Measurements from ENCODE around the gene DTHD1. TPM values are rescaled to one million over a fixed set of nuclear protein-coding genes. Genes with fewer than 3 reads are reported as not detected.

DTHD1 gene
- total and polyA plus RNA-seq, 2 of the 8 experiments (the other 6 are each of a cell fraction or from before 2014, with no cell fraction given) = not detected

DNA sequence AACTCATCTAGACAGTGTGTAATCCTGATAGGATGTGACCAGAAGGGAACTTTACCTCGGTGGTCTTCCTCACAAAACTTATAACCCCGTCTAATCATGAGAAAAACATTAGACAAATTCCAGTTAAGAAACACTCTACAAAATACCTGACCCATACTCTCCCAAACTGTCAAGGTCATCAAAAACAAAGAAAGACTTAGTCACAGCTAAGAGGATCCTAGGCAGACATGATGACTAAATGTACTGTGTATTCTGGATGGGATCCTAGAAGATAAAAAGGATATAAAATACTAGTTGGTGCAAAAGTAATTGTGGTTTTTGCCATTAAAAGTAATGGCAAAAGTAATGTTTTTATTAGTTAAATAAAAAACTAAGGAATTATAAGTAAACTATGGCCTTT is 81.6 kb downstream of the DTHD1 start:
- 96% methylated on average over 2 of the region's 2 CpGs; no CpG with 5 or more reads in 1 of the 2 experiments for WGBS, 2 experiments (ENCODE audit: extremely low coverage in 1 of 2, insufficient coverage in 1 of 2, insufficient read length in 1 of 2, insufficient replicate concordance in 2 of 2, low coverage in 1 of 2, low lambda C conversion rate in 2 of 2, missing lambda C conversion rate in 1 of 2)
- Histone ChIP-seq H3K23ac (ENCODE audit: insufficient read length) (no peak overlapping the region), H3K14ac (ENCODE audit: insufficient read length) (no peak overlapping the region), H2AK5ac (ENCODE audit: low read depth, low read length) (no peak overlapping the region), H4K5ac (ENCODE audit: insufficient read length, low read depth, low read length) (no peak overlapping the region), H3K4me2 (ENCODE audit: insufficient read depth in 1 of 2, low read depth in 2 of 2, low read length in 2 of 2) (no peak overlapping the region), H2BK20ac (ENCODE audit: low read length) (no peak overlapping the region), H3K79me2 (ENCODE audit: control insufficient read depth in 1 of 2, insufficient read depth in 2 of 2, low read length in 2 of 2) (no peaks in the 10 kb centered on the region), H2BK12ac (ENCODE audit: low read depth, low read length) (no peak overlapping the region), H3K79me1 (ENCODE audit: low read depth, low read length) (no peaks in the 10 kb centered on the region), H2BK120ac (replicated peaks; ENCODE audit: low read depth, low read length) (no peak overlapping the region), H3K27ac (ENCODE audit: low read depth, low read length) (no peak overlapping the region), H3K23me2 (ENCODE audit: low read depth, low read length) (no peaks in the 10 kb centered on the region), H4K20me1 (replicated peaks in 1 of 2; ENCODE audit: control insufficient read depth in 1 of 2, insufficient read depth in 2 of 2, low read length in 2 of 2) (no peaks in the 10 kb centered on the region), H4K8ac (ENCODE audit: extremely low read depth, insufficient read depth, low read length) (no peak overlapping the region), H3K4ac (replicated peaks; ENCODE audit: insufficient read length, low read depth, low read length) (no peak overlapping the region), H3K36me3 (ENCODE audit: control insufficient read depth in 2 of 4, insufficient read depth in 4 of 4, low read length in 3 of 4) (no peaks in the 10 kb centered on the region), H2BK5ac (ENCODE audit: low read depth, low read length) (no peak overlapping the region), H4K91ac (replicated peaks; ENCODE audit: insufficient read length, low read length) (no peak overlapping the region), H3K4me1 (replicated peaks in 1 of 4; ENCODE audit: control insufficient read depth in 3 of 4, insufficient read depth in 4 of 4, low read length in 3 of 4) (no peaks in the 10 kb centered on the region), H3K4me3 (ENCODE audit: extremely low read depth in 1 of 4, insufficient read depth in 2 of 4, low read depth in 3 of 4, low read length in 4 of 4) (no peak overlapping the region), H2BK15ac (ENCODE audit: low read length) (no peak overlapping the region), H3K56ac (replicated peaks; ENCODE audit: insufficient read length, low read depth, low read length) (no peak overlapping the region), H2AFZ (ENCODE audit: low read length) (no peak overlapping the region), H3K18ac (ENCODE audit: extremely low read depth, low read length) (no peak overlapping the region), H3K9me3 (ENCODE audit: insufficient read depth in 2 of 2, low read depth in 1 of 2, low read length in 1 of 2) (no peaks in the 10 kb centered on the region), H3K27me3 (replicated peaks in 1 of 4; ENCODE audit: control insufficient read depth in 3 of 4, extremely low read depth in 1 of 4, insufficient read depth in 3 of 4, low read length in 3 of 4) (peaks cover 0 to 1% (median 0%) of the 10 kb centered on the region in 4 experiments; a peak in 1 of 7 replicates), H3K9ac (replicated peaks in 1 of 4; ENCODE audit: extremely low read depth in 1 of 4, low read depth in 3 of 4, low read length in 3 of 4) (no peak overlapping the region)
- CTCF ChIA-PET (ENCODE audit: partially characterized antibody) = interaction anchor here (0.9 to 1.0 kb wide), 2 partner anchors 20 to 37 kb away, joined by 4 read pairs; no protein-coding TSS in a partner anchor
- FAIRE-seq (no peak), DNase-seq (ENCODE audit: low read depth in 1 of 2, low spot score in 2 of 2) (no peak)
- POLR2A ChIA-PET (ENCODE audit: partially characterized antibody) = no interaction called here
